H9 (cell line): ENCODE data around the gene AVL9. TPM values are rescaled to one million over a fixed set of nuclear protein-coding genes. Genes with fewer than 3 reads are reported as not detected.

Experiments used
- DNase-seq: peaks from one replicate; pipeline ENCODE4 v3.0.0-alpha.2; 2017
- H2AFZ ChIP-seq: one replicate; pipeline ENCODE4 v1.6.1; 2013; ENCODE audit warnings: mild to moderate bottlenecking, low read length, control low read depth, moderate library complexity
- H2AK5ac ChIP-seq: 2 replicates; pipeline ENCODE4 v1.6.1; 2013; ENCODE audit warnings: low read length, control low read depth, mixed read lengths; ENCODE audit not compliant: insufficient read length
- H2BK120ac ChIP-seq: one replicate; pipeline ENCODE4 v1.6.1; 2013; ENCODE audit warnings: low read depth, mild to moderate bottlenecking, low read length, control low read depth, inconsistent platforms; ENCODE audit not compliant: poor library complexity, severe bottlenecking
- H2BK12ac ChIP-seq: 2 replicates; pipeline ENCODE4 v1.6.1; 2013; ENCODE audit warnings: low read length, control low read depth, mixed read lengths, low read depth; ENCODE audit not compliant: insufficient read length
- H2BK15ac ChIP-seq: 2 replicates; pipeline ENCODE4 v1.6.1; 2013; ENCODE audit warnings: low read depth, low read length, control low read depth
- H2BK20ac ChIP-seq: one replicate; pipeline ENCODE4 v1.6.1; 2013; ENCODE audit warnings: low read depth, mild to moderate bottlenecking, low read length, control low read depth, inconsistent platforms; ENCODE audit not compliant: poor library complexity, severe bottlenecking
- H2BK5ac ChIP-seq: 2 replicates; pipeline ENCODE4 v1.6.1; 2013; ENCODE audit warnings: low read length, control low read depth, mixed read lengths; ENCODE audit not compliant: insufficient read length
- H3K14ac ChIP-seq: 2 replicates; pipeline ENCODE4 v1.6.1; 2013; ENCODE audit warnings: low read length, control low read depth; ENCODE audit not compliant: insufficient read depth
- H3K18ac ChIP-seq: 2 replicates; pipeline ENCODE4 v1.6.1; 2013; ENCODE audit warnings: low read depth, mild to moderate bottlenecking, mixed read lengths, low read length, control low read depth; ENCODE audit not compliant: insufficient read length
- H3K23ac ChIP-seq: 2 replicates; pipeline ENCODE4 v1.6.1; 2013; ENCODE audit warnings: low read length, control low read depth, mixed read lengths, low read depth; ENCODE audit not compliant: insufficient read length
- H3K23me2 ChIP-seq: 2 replicates; pipeline ENCODE4 v1.6.1; 2013; ENCODE audit warnings: low read depth, mild to moderate bottlenecking, mixed read lengths, low read length, control low read depth; ENCODE audit not compliant: insufficient read length, poor library complexity, severe bottlenecking
- H3K27ac ChIP-seq: 2 replicates; pipeline ENCODE4 v1.5.1; 2013; ENCODE audit warnings: low read length, control low read depth, mixed read lengths, low read depth; ENCODE audit not compliant: insufficient read length
- H3K27me3 ChIP-seq: 2 replicates; pipeline ENCODE4 v1.6.1; 2013; ENCODE audit warnings: low read length, control low read depth, inconsistent platforms; ENCODE audit not compliant: insufficient read depth
- H3K4ac ChIP-seq: 2 replicates; pipeline ENCODE4 v1.6.1; 2013; ENCODE audit warnings: low read depth, mild to moderate bottlenecking, control low read depth, inconsistent platforms, low read length, moderate library complexity
- H3K4me1 ChIP-seq: 2 replicates; pipeline ENCODE4 v1.6.1; 2013; ENCODE audit warnings: low read length, control low read depth, inconsistent platforms; ENCODE audit not compliant: insufficient read depth
- H3K4me2 ChIP-seq: 2 replicates; pipeline ENCODE4 v1.6.1; 2013; ENCODE audit warnings: low read length, control low read depth, mixed read lengths; ENCODE audit not compliant: insufficient read length, insufficient read depth
- H3K56ac ChIP-seq: 2 replicates; pipeline ENCODE4 v1.6.1; 2013; ENCODE audit warnings: low read depth, mild to moderate bottlenecking, mixed read lengths, low read length, control low read depth; ENCODE audit not compliant: insufficient read length
- H3K79me1 ChIP-seq: 2 replicates; pipeline ENCODE4 v1.6.1; 2013; ENCODE audit warnings: low read depth, mild to moderate bottlenecking, moderate library complexity, low read length, control low read depth, inconsistent platforms; ENCODE audit not compliant: insufficient read depth, poor library complexity, severe bottlenecking
- H3K79me2 ChIP-seq: 2 replicates; pipeline ENCODE4 v1.6.1; 2013; ENCODE audit warnings: low read length, control low read depth, inconsistent platforms; ENCODE audit not compliant: insufficient read depth
- H3K9ac ChIP-seq: 2 replicates; pipeline ENCODE4 v1.6.1; 2013; ENCODE audit warnings: low read length, control low read depth, mixed read lengths; ENCODE audit not compliant: insufficient read length; ENCODE audit errors: extremely low read depth
- H3K9me3 ChIP-seq: one replicate; pipeline ENCODE4 v1.6.1; 2013; ENCODE audit warnings: low read depth, low read length, inconsistent platforms; ENCODE audit not compliant: control insufficient read depth
- H3T11ph ChIP-seq: one replicate; pipeline ENCODE4 v1.6.1; 2013; ENCODE audit warnings: mild to moderate bottlenecking, low read length, control low read depth, inconsistent platforms
- H4K20me1 ChIP-seq: one replicate; pipeline ENCODE4 v1.6.1; 2013; ENCODE audit not compliant: control insufficient read depth, insufficient read length, insufficient read depth
- H4K5ac ChIP-seq: 2 replicates; pipeline ENCODE4 v1.6.1; 2013; ENCODE audit warnings: low read depth, mild to moderate bottlenecking, mixed read lengths, low read length, control low read depth; ENCODE audit not compliant: insufficient read length
- H4K8ac ChIP-seq: replicated peaks from 2 replicates; pipeline ENCODE4 v1.6.1; 2013; ENCODE audit warnings: low read length, control low read depth, mixed read lengths, low read depth; ENCODE audit not compliant: insufficient read length
- H4K91ac ChIP-seq: 2 replicates; pipeline ENCODE4 v1.6.1; 2013; ENCODE audit warnings: low read depth, mild to moderate bottlenecking, moderate library complexity, mixed read lengths, low read length, control low read depth; ENCODE audit not compliant: insufficient read length
- H3K27ac Mint-ChIP-seq, 3 experiments: 2 replicates in 2 of 3; 3 replicates in 1 of 3; pipeline ENCODE4 v1.8.0; 2020 to 2021; ENCODE audit warnings: mixed read lengths in 3 of 3, mild to moderate bottlenecking in 1 of 3, moderate library complexity in 1 of 3
- H3K27me3 Mint-ChIP-seq: 2 replicates; pipeline ENCODE4 v1.8.0; 2021; ENCODE audit warnings: low read depth, mild to moderate bottlenecking, moderate library complexity, mixed read lengths
- H3K36me3 Mint-ChIP-seq, 3 experiments: 2 replicates in 2 of 3; 3 replicates in 1 of 3; pipeline ENCODE4 v1.8.0; 2020 to 2021; ENCODE audit warnings: low read depth in 3 of 3, mixed read lengths in 3 of 3; ENCODE audit not compliant: insufficient read depth in 1 of 3
- H3K4me1 Mint-ChIP-seq, 2 experiments: 2 replicates each; pipeline ENCODE4 v1.8.0; 2020; ENCODE audit warnings: mixed read lengths in 2 of 2
- H3K4me3 Mint-ChIP-seq, 2 experiments: 2 replicates in 1 of 2; 3 replicates in 1 of 2; pipeline ENCODE4 v1.8.0; 2020 to 2021; ENCODE audit warnings: mild to moderate bottlenecking in 2 of 2, mixed read lengths in 2 of 2, moderate library complexity in 1 of 2
- H3K9me3 Mint-ChIP-seq, 2 experiments: 2 replicates in 1 of 2; 3 replicates in 1 of 2; pipeline ENCODE4 v1.8.0; 2020; ENCODE audit warnings: mild to moderate bottlenecking in 2 of 2, mixed read lengths in 2 of 2, moderate library complexity in 1 of 2
- WGBS: extraction: QIAGEN DNeasy Blood & Tissue Kit; methylation state at CpG from one replicate; pipeline ENCODE4 v1.1.7; 2013; ENCODE audit warnings: missing lambda C conversion rate, low lambda C conversion rate, mixed read lengths; ENCODE audit not compliant: insufficient read length; ENCODE audit errors: extremely low coverage; 5-methylcytosine and 5-hydroxymethylcytosine counted together
- total RNA-seq: library from RNA; stranded (reverse); gene quantifications from 2 replicates; pipeline ENCODE4 v1.2.1, GENCODE V29; 2021
- TF ChIP-seq, protein P1 (sequence below): fragments of 200-600 bp; sonication (generic); conservative IDR thresholded peaks from 3 replicates; pipeline ENCODE4 v1.8.0; 2021; ENCODE audit warnings: antibody characterized with exemption, mild to moderate bottlenecking

Gene AVL9
- total RNA-seq, 1 experiment from 2014 or later: 38.7 TPM

DNA sequence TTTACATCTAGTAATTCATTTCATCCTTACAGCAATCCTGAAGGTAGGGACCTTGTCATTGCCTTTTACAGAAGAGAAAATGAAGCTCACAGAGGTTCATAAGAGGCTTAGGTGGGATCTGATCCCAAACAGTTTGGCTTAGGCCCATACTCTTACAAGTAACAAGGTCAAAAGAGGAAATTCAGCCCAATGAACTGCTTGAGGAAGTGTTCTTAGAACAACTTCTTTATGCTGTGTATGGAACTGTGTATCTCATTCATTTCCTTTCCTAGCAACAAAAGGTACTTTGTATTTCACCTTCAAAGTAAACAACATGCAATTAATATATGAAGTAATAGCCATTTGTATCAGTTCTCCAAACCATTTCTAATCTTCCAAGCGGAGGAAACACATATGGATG, 79.3 kb downstream of the AVL9 start:
- H3K18ac ChIP-seq: no peak overlapping the region
- no peak overlapping the region for H4K8ac ChIP-seq
- H2AK5ac ChIP-seq: no peak overlapping the region
- Mint-ChIP-seq H3K27ac (no peak overlapping the region), H3K4me3 (no peak overlapping the region), H3K36me3 (peaks cover 21 to 50% (median 50%) of the 10 kb centered on the region in 3 experiments), H3K9me3 (no peaks in the 10 kb centered on the region), H3K27me3 (no peaks in the 10 kb centered on the region), H3K4me1 (no peaks in the 10 kb centered on the region)
- H2BK12ac ChIP-seq: no peak overlapping the region
- no peak overlapping the region for H3K4ac ChIP-seq
- no peak overlapping the region for H3T11ph ChIP-seq
- no peak overlapping the region for H3K56ac ChIP-seq
- no peaks in the 10 kb centered on the region for H3K27me3 ChIP-seq
- no peak overlapping the region for H4K91ac ChIP-seq
- no peak overlapping the region for H4K5ac ChIP-seq
- H4K20me1 ChIP-seq: no peaks in the 10 kb centered on the region
- DNase-seq: no peak
- no peak overlapping the region for H3K9ac ChIP-seq
- H3K23me2 ChIP-seq: no peaks in the 10 kb centered on the region
- TF ChIP-seq, protein P1, sequence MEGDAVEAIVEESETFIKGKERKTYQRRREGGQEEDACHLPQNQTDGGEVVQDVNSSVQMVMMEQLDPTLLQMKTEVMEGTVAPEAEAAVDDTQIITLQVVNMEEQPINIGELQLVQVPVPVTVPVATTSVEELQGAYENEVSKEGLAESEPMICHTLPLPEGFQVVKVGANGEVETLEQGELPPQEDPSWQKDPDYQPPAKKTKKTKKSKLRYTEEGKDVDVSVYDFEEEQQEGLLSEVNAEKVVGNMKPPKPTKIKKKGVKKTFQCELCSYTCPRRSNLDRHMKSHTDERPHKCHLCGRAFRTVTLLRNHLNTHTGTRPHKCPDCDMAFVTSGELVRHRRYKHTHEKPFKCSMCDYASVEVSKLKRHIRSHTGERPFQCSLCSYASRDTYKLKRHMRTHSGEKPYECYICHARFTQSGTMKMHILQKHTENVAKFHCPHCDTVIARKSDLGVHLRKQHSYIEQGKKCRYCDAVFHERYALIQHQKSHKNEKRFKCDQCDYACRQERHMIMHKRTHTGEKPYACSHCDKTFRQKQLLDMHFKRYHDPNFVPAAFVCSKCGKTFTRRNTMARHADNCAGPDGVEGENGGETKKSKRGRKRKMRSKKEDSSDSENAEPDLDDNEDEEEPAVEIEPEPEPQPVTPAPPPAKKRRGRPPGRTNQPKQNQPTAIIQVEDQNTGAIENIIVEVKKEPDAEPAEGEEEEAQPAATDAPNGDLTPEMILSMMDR: no peak
- H3K14ac ChIP-seq: no peak overlapping the region
- no peak overlapping the region for H2BK5ac ChIP-seq
- H3K27ac ChIP-seq: no peak overlapping the region
- no peaks in the 10 kb centered on the region for H3K79me1 ChIP-seq
- H3K4me2 ChIP-seq: no peak overlapping the region
- H3K4me1 ChIP-seq: no peaks in the 10 kb centered on the region
- H3K23ac ChIP-seq: no peak overlapping the region
- H3K79me2 ChIP-seq: no peaks in the 10 kb centered on the region
- no peak overlapping the region for H2BK20ac ChIP-seq
- no peak overlapping the region for H2BK15ac ChIP-seq
- no peak overlapping the region for H2BK120ac ChIP-seq
- no peak overlapping the region for H2AFZ ChIP-seq
- no CpG with 5 or more reads among the region's 1 CpG for WGBS
- H3K9me3 ChIP-seq: no peaks in the 10 kb centered on the region
